Fibroblast of peridontal ligament (primary cell): Measurements from ENCODE around the gene HOXD13.

Experiments
- DNase-seq: peaks from one replicate; pipeline ENCODE4 v3.0.0-alpha.2; 2010; ENCODE audit errors: extremely low read depth

HOXD13 gene

DNA sequence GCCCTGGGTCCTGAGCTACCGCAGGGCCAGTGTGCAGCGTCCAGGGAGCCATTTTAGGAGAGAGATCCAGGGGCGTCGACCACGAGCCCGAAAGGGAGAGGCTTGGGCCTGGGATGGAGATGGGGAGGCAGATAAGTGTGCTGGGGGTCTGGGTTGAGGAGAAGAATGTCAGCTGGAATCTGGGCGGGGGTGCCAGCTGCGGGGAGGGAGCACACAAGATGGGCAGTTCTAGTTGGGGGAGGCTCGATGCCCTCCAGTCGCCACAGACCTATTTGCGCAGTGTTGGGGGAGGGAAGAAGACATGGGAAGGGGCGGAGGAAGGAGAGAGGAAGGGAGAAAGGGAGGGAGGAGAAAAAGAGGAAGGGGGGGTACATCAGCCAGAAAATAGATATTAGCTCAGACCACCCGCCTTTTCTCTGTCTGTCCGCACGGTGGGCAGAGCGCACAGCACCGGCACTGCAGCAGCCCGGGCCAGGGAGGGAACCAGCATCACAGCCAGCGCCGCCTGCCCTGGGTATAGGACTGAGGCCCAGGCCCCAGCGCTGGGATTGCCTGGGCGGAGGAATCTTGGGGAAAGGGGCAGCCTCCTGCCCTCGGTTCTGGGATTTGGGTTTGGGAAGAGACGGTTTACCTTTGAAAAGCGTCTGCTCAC lies 12.7 kb downstream of the HOXD13 start:
- no peak for DNase-seq

DNA sequence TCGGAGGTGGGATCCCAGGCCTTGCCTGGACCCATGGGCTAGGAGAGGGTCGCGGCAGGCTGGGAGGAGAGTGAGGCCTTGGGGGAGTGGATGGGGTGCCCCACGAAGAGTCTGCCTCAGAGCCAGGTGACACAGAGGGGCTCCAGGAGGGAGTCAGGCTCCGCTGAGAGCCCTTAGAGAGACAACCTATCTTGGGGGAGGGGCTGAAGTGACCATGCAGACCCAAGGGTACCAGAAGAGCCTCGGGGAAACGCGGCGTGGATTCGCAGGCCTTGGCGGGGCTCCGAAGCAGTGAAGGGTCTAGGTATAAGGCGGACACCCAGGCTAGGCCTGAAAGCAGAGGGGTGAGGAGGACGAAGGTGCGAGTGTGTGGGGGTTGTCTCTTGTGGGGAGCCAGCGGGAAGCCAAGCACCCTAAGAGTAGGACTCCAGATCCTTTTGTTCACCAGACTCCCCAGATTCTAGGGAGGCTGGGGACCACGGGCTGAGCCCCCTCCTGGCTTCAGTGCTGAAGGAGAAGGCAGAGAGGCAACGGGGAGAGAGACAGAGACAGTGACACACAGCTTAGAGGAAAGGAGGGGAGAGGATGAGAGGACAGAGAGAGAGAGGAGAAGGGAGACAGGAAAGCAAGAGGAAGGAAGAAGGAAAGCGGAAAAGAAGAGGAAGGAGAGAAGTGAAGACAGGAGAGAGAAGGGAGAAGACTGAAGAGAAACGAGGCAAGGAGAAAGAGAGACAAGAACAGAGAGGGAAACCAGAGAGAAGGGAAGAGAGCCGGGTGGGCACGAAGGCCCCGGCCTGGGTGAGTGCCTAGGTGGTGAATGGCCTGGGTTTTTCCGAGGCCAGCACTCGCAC lies 13.4 kb downstream of the HOXD13 start:
- no peak for DNase-seq

- no peak for DNase-seq
Observed at GRCh38 chr2:176106581-176107539, 14.3 kb downstream of the HOXD13 start, which contains the start of gene HOXD11. Gene HOXD11, plus strand, starts transcription at chr2:176107280. Its CDS starts 76 bp downstream, at chr2:176107356.

- DNase-seq = no peak
Observed at GRCh38 chr2:176107731-176108181, 15.2 kb downstream of the HOXD13 start.

DNA sequence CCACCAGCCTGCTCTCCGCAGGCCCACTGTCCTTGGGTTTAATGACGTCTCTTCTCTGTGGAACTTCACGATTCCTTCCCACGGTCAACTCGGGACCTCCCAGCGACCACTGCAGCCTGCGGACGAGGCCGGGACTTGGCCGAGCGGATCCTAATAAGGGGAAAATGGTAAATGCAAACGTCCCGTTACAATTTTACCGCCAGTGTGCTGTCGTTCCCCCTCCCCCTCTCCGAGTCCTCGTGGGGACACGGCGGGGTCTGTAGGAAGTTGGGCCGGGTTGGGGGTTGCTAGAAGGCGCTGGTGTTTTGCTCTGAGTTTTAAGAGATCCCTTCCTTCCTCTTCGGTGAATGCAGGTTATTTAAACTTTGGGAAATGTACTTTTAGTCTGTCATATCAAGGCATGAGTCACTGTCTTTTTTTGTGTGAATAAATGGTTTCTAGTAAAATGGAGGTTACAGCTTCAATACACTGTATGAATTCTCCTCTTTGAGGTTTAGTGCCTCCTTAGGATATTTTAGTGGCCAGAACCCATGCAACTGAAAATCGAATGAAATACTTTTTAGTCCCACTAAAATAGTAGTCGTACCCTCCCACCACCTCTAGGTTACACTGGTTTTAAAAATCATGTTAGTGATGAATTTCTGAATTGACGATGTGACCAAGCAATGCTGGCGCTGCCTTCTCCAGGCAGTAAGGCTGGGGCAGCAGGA lies 16.8 kb downstream of the HOXD13 start:
- no peak for DNase-seq

DNA sequence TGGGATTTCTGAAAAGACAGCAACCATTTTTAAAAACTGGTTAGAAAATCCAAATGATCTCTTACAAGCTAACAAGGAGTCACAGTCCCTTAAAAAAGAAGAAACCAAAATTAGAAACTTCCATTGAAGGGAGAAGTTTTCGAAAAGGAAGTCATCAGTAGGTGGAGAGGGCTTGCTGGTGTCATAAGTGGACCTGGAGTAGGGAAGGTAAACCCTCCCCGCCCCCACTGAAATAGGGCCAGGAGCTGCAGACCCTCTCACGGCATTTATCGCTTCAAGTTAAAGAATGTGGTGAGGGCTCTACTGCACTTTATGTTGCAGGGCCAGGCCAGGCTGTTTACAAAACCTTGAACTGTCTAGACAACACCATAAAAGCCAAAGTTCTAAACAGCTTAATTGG lies 17.4 kb downstream of the HOXD13 start:
- no peak for DNase-seq

DNA sequence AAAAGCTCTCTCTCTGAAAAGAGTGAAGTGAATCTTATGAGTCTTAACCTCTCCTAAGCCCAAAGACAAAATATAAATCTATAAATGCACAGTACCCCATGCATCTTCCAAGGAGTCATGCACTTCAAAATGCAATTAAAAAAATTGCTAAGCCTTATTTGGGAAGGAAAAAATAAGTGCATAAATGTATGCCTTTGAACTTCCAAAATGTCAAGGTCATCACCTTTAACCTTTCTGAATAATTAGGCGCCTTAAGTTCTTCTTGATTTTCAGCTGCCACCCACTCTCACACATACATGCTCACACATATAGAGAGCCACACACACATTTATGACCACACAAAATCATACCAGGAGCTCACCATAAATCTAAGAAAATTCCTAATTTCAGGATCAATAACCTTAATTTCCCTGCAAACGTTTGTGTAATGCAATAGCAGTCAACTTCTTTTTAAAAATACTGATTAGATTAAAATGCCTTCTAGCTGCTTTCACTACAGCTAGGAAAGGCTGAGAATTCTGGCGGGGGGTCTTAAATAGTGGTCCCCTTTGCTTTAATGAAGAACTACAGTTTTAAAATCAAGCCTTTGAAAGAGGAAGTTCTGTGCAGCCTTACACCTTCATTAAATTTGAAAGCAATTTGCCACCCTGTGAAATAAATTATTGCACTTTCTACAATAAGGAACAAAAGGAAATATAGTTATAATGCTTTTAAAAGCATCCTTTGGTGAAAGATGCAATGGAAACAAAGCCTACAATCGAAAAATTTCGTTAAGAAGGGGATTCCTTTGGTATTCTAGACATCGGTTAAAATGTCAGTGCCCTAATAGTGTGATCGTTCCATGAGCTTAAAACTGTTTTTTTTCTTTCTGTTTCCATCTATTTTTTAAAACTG lies 18.1 kb downstream of the HOXD13 start:
- no peak for DNase-seq

DNA sequence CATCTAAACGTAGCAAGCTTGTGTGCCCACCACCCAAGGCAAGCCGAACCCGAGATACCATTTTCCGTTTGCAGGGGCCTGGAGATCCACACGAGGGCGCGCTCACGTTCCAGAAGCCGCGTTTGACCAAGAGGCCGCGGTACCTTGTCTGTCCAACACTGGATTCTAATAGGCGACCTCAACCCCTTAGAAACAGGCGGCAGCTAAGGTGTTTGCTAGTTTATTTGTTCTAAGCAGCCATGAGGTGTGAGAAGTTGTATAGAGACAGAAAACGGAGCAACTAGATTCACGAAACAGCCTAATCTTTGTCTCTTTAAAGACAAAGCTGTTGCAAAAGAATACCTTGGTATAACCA lies 18.8 kb downstream of the HOXD13 start:
- DNase-seq = no peak

DNA sequence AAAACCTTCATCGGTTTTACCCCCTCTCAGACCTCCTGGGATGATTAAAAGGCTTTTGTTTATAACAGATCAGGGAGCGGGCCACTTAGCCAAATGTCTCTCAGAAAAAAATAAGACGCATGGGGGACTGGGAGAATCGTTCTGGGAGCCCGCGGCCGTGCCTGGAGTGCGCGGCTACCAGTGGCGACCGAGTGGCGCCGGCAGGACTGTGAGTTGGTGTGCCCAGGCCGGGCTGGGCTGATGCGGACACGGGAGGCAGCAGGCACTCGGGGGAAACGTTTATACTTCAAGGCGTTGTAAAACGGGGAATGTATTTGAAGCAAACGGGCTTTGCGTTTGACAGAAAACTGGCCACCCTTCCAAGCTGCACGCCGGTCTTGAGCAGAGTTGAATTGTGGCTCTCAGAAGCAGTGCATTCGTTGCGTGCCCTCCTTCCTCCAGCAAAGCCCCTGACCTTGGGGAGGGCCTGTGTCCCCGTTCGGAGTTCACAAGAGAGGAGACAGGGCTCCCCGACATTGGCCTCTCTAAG lies 19.4 kb downstream of the HOXD13 start:
- DNase-seq = no peak

DNA sequence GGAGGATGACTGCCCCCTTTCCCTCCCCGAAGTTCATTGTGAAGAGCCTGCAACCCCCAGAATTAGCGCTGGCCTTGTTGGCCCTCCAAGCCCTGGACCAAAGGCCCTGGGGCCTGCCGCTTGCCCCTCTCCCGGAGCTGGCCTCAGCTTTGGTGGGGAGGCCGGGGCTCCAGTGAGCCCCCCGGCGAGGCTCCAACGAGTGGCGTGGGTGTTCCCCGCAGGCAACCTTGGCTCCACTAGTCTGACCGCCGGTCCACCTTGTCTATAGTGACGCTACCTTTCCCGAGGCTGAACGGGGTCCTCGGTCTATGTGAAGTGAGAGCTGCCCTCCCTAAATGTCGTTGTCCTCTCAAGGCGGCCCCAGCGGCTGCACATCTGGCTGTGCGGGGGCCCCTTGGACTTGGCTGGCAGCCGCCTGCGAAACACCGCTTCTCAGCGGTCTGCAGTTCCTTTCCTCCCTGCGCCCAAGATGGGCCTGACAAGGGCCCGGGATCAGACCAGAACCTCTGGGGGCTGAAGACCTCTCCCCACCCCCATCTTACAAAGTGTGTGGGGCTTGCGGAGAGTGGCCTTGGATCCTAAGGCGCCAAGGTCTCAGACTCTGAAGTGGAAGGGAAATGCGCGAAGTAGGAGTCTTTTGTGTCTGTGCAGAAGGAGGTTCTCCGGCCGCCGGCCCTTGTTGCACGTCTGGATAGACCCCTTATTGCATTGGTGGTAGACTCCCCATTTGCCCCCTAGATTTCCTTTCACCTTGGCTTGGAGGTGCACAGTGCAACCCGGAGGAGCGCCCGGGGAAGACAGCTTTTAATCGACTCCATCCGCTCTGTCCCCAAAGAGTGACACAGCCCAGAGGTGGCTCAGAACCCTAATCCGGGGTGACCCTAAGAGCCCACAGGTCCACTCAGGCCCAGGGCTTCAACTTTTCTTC lies 20.1 kb downstream of the HOXD13 start:
- no peak for DNase-seq

DNA sequence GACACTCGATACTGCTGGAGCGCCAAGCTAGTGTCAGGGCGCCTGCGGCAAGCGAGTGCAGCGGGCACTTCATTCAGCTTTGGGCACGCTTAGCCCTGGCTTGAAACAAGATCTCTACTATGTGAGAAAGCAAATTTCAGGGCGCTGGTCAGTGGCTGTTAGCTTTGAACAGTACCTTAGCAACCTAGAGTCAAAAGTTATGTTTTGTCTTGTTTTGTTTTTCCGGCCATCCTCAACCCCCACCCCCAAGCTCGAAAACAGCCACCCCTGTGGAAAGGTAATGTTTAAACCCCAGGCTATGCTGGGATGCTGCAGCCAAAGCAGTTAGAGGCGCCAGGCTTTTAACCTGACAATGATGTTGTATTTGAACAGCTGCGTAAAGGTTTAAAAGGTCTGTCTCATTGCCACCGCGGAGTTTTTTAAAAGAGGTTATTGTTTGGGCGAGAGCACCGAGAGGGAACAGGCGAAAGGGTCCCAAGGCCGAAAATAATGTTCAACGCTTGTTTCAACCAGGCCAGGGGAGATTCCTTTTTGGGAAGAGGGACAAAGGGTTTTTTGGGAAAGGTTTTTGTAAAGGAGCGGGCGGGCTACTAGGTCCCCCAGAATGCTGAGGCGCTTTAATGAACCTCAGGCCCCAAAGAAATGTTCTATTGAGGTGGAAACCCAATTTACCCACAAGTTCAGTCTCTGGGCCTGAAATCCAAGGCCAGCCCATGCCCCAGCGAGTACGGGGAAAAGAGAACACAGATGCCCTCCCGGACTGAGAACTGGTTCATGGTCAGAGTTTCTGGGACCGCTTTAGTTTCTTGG lies 21.8 kb downstream of the HOXD13 start:
- DNase-seq = no peak

DNA sequence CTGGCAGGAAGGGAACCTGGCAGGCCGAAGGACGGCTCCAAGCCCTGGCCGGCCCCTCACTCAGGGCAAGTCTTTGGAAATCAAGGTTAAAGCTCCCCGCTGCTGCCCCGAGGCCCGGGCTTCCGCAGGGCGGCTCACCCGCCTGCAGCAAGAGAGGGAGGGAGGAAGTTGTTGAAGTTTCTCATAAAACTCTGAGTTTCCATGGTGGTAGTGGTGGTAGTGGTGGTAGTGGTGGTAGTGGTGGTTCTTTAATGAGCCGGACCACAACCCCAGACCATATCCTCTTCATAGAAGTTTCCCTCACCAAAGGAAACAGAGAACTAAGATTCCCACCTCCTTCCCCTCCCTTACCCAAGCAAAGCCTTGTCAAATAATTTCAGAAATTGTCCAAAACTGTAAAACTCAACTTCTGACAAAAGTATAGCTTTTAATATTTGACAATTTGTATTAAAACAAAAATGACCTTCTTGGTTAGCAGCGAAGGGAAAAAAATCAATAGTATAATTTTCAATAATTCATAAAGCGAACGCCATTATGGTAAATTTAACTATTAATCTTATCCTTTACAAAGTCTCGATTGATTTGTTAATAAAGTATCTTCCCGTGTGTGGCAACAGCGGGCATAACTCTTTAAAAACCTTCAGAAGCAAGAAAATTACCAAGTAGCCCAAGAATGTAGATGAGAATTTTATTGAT lies 22.6 kb downstream of the HOXD13 start:
- no peak for DNase-seq

DNA sequence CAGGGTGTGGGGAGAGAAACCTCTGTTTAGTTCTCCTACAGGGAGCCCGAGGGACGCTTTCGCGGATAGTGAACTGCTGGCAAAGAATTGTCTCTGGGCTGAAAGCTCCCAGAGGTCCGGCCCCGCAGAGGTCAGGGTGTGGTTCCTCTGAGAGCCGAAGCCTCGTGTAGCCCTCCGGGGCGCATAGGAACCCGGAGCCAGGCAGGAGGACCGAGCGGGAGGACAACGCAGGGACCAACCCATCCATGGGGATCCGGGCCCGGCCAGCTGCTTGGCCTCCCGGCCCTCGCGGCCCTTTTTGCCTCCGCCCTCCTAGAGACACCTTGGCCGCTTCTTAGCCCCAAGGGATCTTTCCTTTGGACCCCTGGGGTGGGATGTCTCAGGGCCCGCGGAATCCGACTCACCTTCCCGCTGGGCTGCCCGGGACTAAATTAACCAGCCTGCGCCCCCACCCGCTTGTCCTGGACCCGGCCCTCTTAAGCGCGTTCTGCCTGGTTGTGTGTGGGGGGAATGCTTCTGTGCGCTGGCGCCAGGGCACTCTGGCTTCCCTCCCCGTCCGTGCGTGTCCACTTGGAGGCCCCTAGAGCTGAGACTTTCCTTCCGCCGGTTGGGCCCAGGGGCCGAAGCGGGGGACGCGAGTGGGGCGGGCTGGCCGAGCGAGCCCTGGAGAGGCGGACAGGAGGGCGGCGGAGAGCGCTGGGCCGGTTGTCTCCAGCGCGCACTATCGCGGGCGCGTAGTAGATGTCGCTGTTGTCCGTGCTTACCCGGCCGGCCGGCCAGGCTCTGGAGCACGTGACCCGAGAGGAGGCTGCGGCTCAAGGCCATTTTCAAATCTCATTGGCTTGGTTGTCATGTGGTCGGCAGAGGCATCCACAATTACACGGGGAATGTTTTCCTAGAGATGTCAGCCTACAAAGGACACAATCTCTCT lies 23.6 kb downstream of the HOXD13 start, which contains the start of gene HOXD10:
HOXD10 (plus strand) TSS at position 896 of the 931 bp plus-strand sequence. CDS start 56 bp downstream, outside the sequence.
- DNase-seq = no peak

GRCh38 chr2:176117162-176117822 lies 24.8 kb downstream of the HOXD13 start:
- DNase-seq = no peak

GRCh38 chr2:176117823-176118371 lies 25.4 kb downstream of the HOXD13 start:
- DNase-seq = no peak
